MCF 10A (cell line): Measurements from ENCODE around the gene CCDC32. TPM values are rescaled to one million over a fixed set of nuclear protein-coding genes. Genes with fewer than 3 reads are reported as not detected.

ENCODE experiments used
- BruUV-seq: library from RNA; stranded (reverse); fragments of 400-500 nt; replicated peaks from 2 replicates; lab custom pipeline; 2021; lab: Mats Ljungman, UMichigan
- CTCF ChIA-PET: fragments of 300-600 bp; sonication (Branson Sonifier 250); formaldehyde crosslinking; extraction: SDS; loops from one replicate; lab custom pipeline; 2021; ENCODE audit warnings: antibody characterized with exemption, inconsistent platforms; lab: Yijun Ruan, JAX
- POLR2A ChIA-PET: fragments of 300-600, 350-650 bp; sonication (Branson Sonifier 250); formaldehyde crosslinking; extraction: SDS; loops from one replicate; lab custom pipeline; 2020; ENCODE audit warnings: antibody characterized with exemption, inconsistent platforms; lab: Yijun Ruan, JAX
- DNase-seq: peaks from one replicate; pipeline ENCODE4 v3.0.0-alpha.2; 2018; ENCODE audit not compliant: unreplicated experiment
- H3K27ac Mint-ChIP-seq: one replicate; pipeline ENCODE4 v1.8.0; 2022; ENCODE audit warnings: mild to moderate bottlenecking, low read depth, mixed read lengths; ENCODE audit not compliant: unreplicated experiment
- H3K27me3 Mint-ChIP-seq: one replicate; pipeline ENCODE4 v1.8.0; 2022; ENCODE audit warnings: mixed read lengths; ENCODE audit not compliant: insufficient read depth, unreplicated experiment
- H3K36me3 Mint-ChIP-seq: one replicate; pipeline ENCODE4 v1.8.0; 2022; ENCODE audit warnings: mild to moderate bottlenecking, moderate library complexity, mixed read lengths; ENCODE audit not compliant: insufficient read depth, unreplicated experiment
- H3K4me1 Mint-ChIP-seq: one replicate; pipeline ENCODE4 v1.8.0; 2022; ENCODE audit warnings: mixed read lengths; ENCODE audit not compliant: insufficient read depth, unreplicated experiment
- H3K4me3 Mint-ChIP-seq: one replicate; pipeline ENCODE4 v1.8.0; 2022; ENCODE audit warnings: mild to moderate bottlenecking, moderate library complexity, mixed read lengths; ENCODE audit not compliant: unreplicated experiment
- H3K9me3 Mint-ChIP-seq: one replicate; pipeline ENCODE4 v1.8.0; 2022; ENCODE audit warnings: mixed read lengths; ENCODE audit not compliant: unreplicated experiment
- CTCF ChIP-seq: fragments of 200-600 bp; IDR thresholded peaks from one replicate; pipeline ENCODE4 v1.8.0; 2022; ENCODE audit warnings: antibody characterized with exemption, mild to moderate bottlenecking; ENCODE audit not compliant: unreplicated experiment
- intact Hi-C: fragments of 100-400 bp; cut with micrococcal nuclease; formaldehyde crosslinking; loops from 2 replicates; pipeline ENCODE4 v1.14.1; 2022
- total RNA-seq: library from RNA; stranded (reverse); gene quantifications from 2 replicates; pipeline ENCODE4 v1.2.3, GENCODE V29; 2022

Gene CCDC32
- total RNA-seq, 1 experiment from 2014 or later, result 18.1 TPM

GRCh38 chr15:40595773-40596172, 30.9 kb upstream of the CCDC32 start:
- Mint-ChIP-seq H3K27ac (no peak overlapping the region), H3K4me3 (no peak overlapping the region), H3K36me3 (peaks cover 7% of the 10 kb centered on the region), H3K27me3 (no peaks in the 10 kb centered on the region), H3K4me1 (peaks cover 6% of the 10 kb centered on the region), H3K9me3 (no peaks in the 10 kb centered on the region)
- ChIA-PET CTCF (no interaction called here), POLR2A (interaction anchor here (1.5 to 3.1 kb wide), 4 partner anchors 26 to 99 kb away, joined by 6 to 20 read pairs (median 12); partner anchors contain the start of genes CCDC32, RAD51 and RPUSD2)
- intact Hi-C loops, result loop anchor here (2.0 to 10.0 kb wide), 3 partner anchors 31 to 299 kb away; partner anchors contain the start of genes C15orf62, CCDC32, GCHFR and VPS18
- no TSS peak for BruUV-seq
- DNase-seq, result no peak
- TF ChIP-seq CTCF, result no peak

GRCh38 chr15:40595219-40595618, 30.4 kb upstream of the CCDC32 start:
- BruUV-seq, result TSS peak; percentile 63
- ChIA-PET POLR2A (interaction anchor here (1.0 to 3.1 kb wide), 8 partner anchors 13 to 661 kb away, joined by 3 to 20 read pairs (median 6); partner anchors contain the start of genes CCDC32, RAD51 and RPUSD2), CTCF (interaction anchor here (0.5 to 0.9 kb wide), 2 partner anchors 187 to 263 kb away, joined by 3 read pairs; no protein-coding TSS in a partner anchor)
- DNase-seq, result no peak
- no peak for TF ChIP-seq CTCF
- no peaks in the 10 kb centered on the region for H3K27me3 Mint-ChIP-seq
- peak overlapping the region; percentile 100 for H3K27ac Mint-ChIP-seq
- peaks cover 7% of the 10 kb centered on the region for H3K36me3 Mint-ChIP-seq
- H3K9me3 Mint-ChIP-seq, result no peaks in the 10 kb centered on the region
- intact Hi-C loops, result loop anchor here (2.0 to 10.0 kb wide), 3 partner anchors 30 to 300 kb away; partner anchors contain the start of genes C15orf62, CCDC32, GCHFR and VPS18
- H3K4me3 Mint-ChIP-seq, result peak overlapping the region; percentile 89
- peaks cover 10% of the 10 kb centered on the region for H3K4me1 Mint-ChIP-seq

GRCh38 chr15:40594429-40594836, 29.6 kb upstream of the CCDC32 start:
- peak; percentile 75 for DNase-seq
- TF ChIP-seq CTCF, result no peak
- BruUV-seq, result no TSS peak
- Mint-ChIP-seq H3K4me3 (peak overlapping the region; percentile 89), H3K27ac (peak overlapping the region; percentile 100), H3K4me1 (peaks cover 11% of the 10 kb centered on the region), H3K36me3 (peaks cover 7% of the 10 kb centered on the region), H3K9me3 (no peaks in the 10 kb centered on the region), H3K27me3 (no peaks in the 10 kb centered on the region)
- intact Hi-C loops, result loop anchor here (2.0 to 10.0 kb wide), 4 partner anchors 30 to 300 kb away; partner anchors contain the start of genes C15orf62, CCDC32, GCHFR and VPS18
- POLR2A ChIA-PET, result interaction anchor here (1.0 to 3.1 kb wide), 9 partner anchors 13 to 662 kb away, joined by 3 to 20 read pairs (median 5); partner anchors contain the start of genes CCDC32, RAD51 and RPUSD2
- CTCF ChIA-PET, result interaction anchor here (0.7 to 0.9 kb wide), 2 partner anchors 142 to 188 kb away, joined by 3 read pairs; no protein-coding TSS in a partner anchor

- intact Hi-C loops, result loop anchor here (2.0 to 10.0 kb wide), 4 partner anchors 29 to 301 kb away; partner anchors contain the start of genes C15orf62, CCDC32, GCHFR and VPS18
- H3K27me3 Mint-ChIP-seq, result no peaks in the 10 kb centered on the region
- DNase-seq, result peak; percentile 95
- H3K4me1 Mint-ChIP-seq, result peaks cover 11% of the 10 kb centered on the region
- ChIA-PET POLR2A (interaction anchor here (0.7 to 3.1 kb wide), 12 partner anchors 14 to 663 kb away, joined by 3 to 20 read pairs (median 4); partner anchors contain the start of genes CCDC32, RAD51 and RPUSD2), CTCF (interaction anchor here (0.9 kb wide), 1 partner anchor 189 kb away, joined by 3 read pairs; no protein-coding TSS in a partner anchor)
- H3K9me3 Mint-ChIP-seq, result no peaks in the 10 kb centered on the region
- peak within 1 kb of the TSS; percentile 100 for H3K27ac Mint-ChIP-seq
- peak within 1 kb of the TSS; percentile 89 for H3K4me3 Mint-ChIP-seq
- peaks cover 7% of the 10 kb centered on the region for H3K36me3 Mint-ChIP-seq
- BruUV-seq, result no TSS peak
- no peak for TF ChIP-seq CTCF
Observed at GRCh38 chr15:40593588-40594428, 29.0 kb upstream of the CCDC32 start, which contains the start of gene KNL1. Gene KNL1, plus strand, starts transcription at chr15:40594249. Its CDS starts 8,683 bp downstream, at chr15:40602932.
